Activated T-cell treated with anti-CD3 and anti-CD28 coated beads for 4 hours (primary cell): ENCODE data around the gene SHISA6.
"Not testable (repeated sequence)": the region's sequence is repeated elsewhere in the genome, so short reads cannot be mapped to it uniquely, and the experiment has no call there.

Source experiments
- DNase-seq: peaks from one replicate; pipeline ENCODE4 v3.0.0-alpha.2; 2020

Gene SHISA6

DNA sequence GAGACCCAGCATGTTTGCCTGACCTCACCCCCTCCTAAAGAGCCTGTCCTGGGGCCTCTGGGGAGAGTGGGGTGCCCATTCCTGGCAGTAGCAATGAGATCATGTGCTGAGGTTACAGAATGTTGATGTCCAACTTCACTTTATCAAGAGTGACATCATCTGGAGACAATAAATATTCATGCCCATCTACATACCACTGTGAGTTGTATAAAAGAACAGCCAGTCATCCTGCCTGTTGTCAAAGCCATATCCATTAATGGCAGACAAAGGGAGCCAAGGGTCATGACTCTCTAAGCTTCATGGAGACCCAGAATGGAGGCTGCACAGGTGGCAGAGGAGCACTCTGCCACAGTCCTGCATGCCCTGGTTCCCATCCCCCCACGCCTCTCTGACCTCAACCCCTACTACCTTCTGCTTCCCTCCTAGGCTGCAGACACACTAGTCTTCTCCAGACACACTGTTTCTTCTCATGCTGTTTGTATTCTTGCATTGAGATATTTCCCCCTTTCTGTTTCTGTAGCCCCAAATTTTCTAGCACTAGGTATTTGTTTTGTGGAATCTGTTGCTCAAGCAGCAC, 27.1 kb downstream of the SHISA6 start:
- no peak for DNase-seq

DNA sequence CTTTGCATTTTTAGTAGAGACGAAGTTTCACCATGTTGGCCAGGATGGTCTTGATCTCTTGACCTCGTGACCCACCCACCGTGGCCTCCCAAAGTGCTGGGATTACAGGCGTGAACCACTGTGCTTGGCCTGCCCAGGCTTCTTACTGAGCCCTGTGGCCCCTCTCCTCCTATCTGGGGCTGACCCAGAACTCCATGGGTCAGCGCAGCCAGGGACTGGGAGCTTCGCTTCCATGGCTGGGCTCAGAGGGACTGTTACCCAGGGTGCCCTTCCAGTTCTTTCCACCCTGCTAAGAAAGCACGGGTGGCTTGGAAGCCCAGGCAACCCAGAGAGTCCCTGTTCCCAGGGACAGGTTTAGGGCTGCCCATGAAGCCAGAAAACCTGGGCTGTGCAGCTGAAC, 28.2 kb downstream of the SHISA6 start:
- DNase-seq = no peak

DNA sequence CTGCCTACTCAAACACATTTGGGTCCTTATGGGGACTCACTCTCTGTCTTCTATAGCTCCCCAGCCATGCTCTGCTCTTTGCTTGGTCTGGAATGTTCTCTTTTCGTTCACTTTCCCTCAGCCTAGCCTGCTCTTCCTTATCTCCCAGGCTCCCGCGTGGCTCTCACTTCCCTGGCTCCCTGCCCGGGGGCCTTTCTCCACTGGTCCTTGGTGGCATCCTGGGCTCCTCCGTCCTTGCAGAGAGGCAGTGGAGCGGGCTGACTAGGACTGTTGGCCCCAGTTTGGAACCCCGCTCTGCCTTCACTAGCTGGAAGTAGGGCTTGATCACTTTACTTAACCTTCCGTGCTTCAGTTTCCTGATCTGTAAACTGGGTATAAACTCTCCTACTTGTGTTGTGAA, 31.2 kb downstream of the SHISA6 start:
- DNase-seq = no peak

DNA sequence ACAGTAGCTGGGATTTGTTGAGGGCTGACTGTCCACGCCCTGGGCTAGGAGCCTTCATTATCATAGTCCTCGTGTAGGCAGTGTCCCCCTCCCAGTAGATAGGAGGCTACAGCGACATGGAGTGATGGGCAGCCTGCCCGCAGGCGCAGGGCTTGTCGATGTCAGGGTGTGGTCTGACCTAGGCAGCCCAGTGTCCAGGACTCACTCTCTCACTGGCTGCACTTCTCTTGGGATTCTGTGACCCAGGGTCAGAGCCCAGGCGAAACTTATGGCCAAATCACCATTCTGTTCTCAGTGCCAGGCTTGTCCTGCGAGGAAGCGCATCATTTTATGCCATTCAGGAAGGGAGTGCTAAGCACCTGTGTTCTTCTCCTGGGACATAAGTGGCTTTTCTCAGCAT, 32.6 kb downstream of the SHISA6 start:
- no peak for DNase-seq

DNA sequence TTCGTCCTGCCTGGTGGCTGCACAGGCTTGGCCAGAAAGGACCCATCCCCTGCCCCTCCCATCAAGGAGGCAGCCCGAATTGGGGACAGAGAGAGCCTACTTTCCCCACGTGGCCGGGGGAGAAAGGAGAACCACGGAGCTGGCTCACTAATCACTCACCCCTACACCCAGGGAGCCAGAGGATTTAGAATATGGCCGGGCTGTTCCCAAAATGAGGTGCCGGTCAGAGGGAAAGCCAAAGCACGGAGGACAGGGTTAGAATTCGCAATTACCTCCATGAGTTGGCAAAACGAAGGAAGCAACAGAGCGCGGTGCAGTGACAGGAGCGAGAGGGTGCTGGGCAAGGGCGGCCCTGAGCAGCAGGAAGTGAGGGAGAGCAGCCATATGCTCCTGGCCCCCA, 33.1 kb downstream of the SHISA6 start:
- DNase-seq = no peak

DNA sequence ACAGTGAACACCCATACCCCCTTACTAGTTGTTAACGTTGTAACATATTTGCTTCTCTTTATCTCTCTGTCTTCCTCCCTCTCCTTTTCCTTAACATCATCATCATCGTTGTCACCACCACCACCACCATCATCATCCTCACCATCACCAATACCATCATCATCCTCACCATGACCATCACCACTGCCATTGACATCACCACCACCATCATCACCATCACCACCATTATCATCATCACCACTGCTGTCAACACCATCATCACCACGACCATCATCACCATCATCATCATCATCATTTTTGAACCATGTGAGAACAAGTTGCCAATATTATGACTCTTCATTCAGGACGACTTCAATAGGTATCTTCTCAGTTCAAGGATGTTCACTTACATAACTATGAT, 35.5 kb downstream of the SHISA6 start:
- DNase-seq = no peak

DNA sequence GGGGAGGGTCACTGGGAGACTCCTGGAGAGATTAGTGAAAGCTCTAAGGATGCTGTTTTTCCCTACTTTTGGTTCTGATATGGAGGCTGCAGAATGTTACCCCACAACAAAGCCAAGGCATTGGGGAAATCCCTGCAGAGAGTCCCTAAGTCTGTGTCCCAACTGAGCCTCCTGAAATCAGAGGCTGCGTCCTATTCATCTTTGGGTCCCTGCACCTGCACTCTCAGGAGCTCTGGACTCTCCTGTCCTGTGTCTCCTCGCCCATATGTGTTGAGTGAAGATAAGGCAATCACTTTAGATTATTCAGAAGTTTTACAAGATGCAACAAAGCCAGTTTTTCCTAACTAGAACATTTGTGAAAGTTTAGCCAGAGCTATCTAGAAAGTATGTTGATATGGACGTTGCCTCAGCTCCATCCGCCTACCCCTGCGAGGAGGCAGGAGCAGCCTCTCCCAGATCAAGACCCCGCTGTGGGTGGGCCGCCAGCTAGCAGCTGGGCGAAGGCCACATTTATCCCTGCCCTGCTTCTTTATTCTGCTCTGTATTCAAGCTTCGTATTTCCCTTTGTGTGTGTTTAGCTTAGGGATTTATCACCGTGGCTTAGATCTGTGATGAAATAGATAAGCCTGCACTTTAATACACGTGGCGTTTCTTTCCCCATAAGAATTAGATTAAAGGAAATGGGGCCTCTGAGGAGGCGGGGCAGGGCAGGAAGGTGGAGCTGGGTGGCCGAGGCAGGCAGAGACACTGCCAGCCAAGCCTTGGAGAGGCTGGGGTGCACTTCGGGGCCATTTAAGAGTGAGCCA, 37.4 kb downstream of the SHISA6 start:
- no peak for DNase-seq

DNA sequence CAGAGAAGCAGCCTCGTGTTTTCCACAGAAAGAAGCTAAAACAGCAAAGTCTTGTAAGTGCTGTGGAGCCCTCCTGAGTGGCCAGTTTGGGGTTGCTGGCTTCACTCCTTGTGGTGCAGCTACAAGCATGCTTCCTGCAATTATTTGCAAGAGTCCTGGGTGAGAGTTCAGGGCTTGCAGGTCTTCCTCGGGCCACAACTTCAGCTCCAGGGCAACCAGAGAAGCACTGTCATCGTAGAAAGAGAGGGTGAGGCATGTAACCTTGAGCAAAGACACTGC, 37.9 kb downstream of the SHISA6 start:
- no peak for DNase-seq

DNA sequence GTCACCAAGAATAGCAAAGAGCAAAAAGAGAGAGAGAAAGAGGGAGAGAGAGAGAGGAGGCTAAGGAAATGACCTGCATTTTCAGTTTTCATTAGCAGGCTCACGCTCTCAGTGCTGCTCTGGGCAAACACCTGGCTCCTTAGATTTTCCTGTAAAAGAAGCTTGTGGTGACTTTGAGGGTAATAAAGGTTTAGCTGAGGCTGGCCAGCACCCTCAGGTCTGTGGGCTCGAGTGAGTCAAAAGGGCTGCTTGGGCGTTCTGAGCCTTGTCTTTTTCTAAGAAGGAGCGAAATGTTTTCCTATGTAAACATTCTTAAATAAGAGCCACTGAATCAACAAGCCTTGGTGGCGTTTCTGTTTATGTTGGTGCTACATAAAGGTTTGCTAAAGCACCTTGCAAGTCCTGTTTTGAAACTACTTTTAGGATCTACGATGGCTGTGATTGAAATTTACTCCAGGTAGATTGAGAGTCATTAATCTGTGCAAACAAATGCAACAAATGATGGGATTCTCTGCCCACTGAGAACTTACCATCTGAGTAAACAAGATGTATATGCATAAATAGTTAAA, 38.8 kb downstream of the SHISA6 start:
- DNase-seq = no peak

DNA sequence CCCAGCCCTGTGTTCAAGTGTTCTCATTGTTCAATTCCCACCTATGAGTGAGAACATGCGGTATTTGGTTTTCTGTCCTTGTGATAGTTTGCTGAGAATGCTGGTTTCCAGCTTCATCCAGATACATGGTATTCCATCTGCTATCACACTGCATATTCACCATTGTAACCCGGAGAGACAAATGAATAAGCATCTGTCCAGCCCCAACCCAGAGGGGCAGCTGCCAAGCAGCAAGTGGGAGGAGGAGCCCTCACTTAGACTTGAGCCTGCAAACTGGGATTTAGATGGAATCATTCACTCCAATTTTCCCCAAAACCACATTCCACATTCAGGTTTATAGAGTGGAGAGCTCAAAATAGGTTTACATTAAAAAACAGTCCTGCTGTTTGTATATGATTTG, 41.6 kb downstream of the SHISA6 start:
- DNase-seq = no peak

DNA sequence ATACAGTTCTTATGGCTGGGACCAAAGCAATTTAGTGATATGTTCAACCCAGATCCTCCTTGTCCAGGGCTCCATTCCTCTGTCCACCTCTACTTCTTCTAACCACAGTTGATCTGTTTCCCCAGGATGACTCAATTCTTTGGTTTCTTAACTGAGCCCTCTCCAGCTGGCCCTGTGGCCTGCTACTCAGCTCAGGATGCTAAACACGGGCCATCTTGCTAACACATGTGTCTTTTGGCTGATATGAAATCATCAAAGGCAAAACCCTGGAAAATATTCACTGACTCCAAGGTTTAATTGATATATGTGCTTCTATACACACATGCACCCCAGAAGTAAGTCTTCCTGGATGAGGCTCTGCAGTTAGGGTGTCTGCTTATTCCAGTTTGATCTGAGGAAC, 43.8 kb downstream of the SHISA6 start:
- DNase-seq = no peak

DNA sequence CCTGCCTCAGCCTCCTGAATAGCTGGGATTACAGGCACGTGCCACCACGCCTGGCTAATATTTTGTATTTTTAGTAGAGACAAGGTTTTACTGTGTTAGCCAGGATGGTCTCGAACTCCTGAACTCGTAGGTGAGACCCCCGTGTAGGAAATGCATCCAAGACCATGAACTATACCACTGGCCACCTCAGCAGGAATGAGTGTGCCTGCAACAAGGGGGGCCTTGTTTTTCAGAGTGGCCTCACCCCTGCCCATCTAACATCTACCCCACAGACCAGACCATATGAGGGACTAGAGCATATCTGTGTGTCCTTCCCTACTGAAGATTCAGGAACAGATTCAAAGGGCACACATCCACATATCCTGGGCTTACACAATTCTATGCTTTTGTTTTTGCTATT, 44.9 kb downstream of the SHISA6 start:
- DNase-seq = no peak

DNA sequence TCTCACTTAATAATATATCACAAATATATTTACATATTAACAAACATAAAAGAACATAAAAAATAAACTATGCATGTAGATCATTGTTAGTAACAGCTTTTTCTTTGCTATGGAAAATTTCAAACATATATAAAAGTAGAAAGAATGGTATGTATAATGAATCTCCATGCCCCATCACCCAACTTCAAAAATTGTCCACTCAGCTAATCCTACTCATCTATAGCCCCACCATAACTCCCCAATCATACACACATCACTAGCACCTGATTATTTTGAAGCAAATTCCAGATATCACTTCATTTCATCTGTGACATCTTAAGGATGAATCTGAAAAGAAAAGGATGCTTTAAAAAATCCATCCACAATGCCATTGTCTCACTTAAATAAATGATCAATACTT, 46.8 kb downstream of the SHISA6 start:
- DNase-seq = no peak

DNA sequence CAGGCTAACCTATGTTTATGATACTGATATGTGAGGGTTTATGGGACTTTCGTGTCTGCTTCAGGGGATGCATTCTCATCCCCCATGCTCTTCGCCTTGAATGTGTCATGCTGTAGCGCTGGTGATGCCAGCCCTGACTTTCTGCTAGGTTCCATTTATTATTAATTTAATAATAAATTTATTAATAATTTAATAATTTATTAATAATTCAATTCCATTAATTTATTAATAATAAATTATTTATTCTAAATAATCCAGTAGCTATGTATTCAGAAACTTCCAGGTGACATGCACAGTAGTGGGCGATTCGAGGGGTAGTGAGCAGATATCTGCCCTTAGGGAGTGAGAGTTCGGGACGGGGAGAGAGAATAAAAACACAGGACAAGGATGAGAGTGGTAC, 49.8 kb downstream of the SHISA6 start:
- DNase-seq = no peak

DNA sequence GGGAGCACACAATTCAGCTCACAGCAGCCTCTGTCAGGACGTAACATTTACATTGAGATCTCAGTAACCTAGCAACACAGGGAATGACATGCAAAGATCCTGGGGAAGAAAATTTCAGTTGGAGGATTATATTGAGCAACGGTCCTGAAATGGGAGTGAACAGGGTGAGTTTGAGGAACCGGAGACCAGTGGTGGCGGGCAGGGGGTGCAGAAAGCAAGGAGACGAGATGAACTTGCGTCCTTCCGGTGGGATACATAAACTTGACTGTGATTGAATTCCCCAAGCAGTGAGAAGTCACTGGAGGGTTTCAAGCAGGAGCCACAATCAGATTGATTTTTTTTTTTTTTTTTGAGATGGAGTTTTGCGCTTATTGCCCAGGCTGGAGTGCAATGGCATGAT, 51.5 kb downstream of the SHISA6 start:
- no peak for DNase-seq

DNA sequence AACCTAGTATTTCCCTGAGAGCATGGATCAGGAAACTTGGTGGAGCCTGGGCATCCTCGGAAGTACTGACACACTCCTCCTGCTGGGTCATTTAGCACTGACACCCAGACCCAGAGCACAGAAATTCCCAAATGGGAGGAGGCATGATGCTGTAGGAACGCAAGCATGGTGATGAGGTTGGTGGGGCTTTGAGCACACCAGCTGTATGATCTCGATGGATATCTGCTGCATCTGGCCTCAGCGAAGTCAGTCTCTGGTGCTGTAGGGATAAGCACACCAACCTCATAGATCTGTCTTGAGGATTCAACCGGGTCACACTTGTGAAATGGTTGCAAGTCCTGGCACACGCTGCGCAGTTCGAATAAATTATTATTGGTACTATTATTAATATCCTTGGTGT, 52.5 kb downstream of the SHISA6 start:
- no peak for DNase-seq

DNA sequence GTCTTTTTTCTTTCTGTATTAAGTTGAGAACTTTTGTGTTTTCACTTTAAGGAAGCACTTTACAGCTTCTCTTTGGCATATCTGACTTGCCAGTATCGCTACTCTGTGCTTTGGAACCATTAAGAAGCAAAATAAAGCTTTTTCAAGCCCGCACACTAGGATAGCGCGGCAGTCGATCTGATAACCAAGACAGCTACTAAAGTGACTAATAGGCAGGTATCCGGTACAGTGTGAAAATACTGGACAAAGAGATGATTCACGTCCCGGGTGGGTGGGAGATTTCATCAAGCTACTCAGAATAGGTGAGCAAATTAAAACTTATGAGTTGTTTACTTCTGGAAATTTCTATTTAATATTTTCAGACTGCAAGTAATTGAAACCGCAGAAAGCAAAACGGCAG, 53.8 kb downstream of the SHISA6 start:
- DNase-seq = no peak

DNA sequence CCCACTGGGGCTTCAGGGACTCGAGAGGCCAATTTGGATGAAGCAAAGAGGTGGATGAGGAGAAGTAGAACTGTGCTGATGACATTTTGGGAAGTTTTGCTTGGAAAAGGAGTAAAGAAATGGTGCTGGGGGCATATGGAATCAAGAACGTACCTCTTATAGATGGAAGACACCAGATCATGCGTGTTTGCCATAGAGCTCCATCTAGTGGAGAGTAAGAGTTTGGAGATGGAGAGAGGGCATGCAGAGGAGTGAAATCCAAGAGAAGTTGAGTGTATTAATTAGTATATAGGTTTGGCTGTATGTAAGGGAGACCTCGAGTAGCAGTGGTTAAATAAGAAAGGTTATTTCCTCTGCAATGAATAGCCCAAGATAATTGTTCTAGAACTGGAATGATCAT, 56.0 kb downstream of the SHISA6 start:
- DNase-seq = no peak

DNA sequence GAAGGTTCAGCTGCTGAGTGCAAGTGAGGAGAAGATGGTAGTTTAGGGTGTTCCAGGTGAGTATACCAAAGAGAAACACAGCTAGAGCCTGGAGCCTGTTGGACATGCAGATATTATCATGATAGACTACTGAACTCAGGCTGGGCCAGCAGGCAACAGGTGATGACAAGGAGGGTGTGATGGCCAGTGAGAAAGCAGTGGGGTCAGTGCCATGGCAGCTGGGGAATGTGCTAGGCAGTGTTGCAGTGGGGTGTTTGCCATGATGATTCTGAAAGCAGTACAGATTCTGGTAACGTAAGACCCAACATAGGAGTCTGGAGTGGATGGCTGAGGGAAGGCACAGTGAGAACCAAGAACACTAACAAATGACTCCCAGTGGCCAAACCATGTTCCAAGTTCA, 57.4 kb downstream of the SHISA6 start:
- DNase-seq = no peak

DNA sequence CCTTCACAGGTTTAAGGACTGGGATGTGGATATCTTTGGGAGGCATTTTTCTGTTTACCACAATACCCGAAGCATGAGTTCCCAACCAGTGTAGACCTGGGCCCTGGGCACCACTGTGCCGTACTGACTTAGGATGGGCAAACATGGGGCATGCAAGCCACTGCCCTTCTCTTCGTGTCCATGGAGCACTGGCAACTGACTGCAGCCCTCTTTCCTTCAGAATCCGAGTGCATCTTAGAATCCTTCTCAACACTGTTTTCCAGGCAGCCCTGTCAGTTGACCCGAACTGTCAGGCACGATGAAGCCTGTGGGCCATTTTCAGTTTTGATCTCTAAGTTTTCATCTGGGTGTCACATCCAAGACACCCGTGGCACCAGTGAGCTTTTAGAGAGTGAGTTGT, 59.2 kb downstream of the SHISA6 start:
- no peak for DNase-seq

DNA sequence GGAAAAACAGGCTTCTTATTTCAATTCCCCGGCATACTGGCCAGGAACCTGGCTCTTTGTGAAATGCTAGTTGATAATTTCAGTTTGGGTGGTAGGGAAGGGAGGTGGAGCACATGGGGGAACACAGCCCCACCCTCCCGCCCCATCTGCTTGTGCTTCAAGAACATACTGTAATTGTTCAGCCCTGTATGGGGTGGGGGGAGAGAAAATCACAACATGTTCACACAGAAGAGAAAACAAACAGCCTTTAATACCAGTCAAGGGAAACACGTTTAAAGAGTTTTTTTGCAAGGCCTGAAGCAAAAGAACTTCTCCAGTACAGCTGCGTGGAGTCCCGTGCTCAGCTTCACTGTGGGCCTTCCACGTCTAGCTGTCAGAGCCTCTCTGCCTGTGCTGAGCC, 59.7 kb downstream of the SHISA6 start:
- DNase-seq = no peak

DNA sequence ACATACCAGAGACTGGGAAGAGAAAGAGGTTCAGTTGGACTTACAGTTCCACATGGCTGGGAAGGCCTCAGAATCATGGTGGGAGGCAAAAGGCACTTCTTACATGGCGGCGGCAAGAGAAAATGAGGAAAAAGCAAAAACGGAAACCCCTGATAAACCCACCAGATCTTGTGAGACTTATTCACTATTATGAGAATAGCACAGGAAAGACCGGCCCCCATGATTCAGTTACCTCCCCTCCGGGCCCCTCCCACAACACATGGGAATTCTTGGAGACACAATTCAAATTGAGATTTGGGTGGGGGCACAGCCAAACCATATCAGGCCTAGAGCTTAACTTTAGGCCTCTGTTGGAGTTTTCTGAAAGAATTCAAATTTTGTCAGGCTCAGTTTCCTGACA, 60.9 kb downstream of the SHISA6 start:
- DNase-seq = not testable (repeated sequence)

DNA sequence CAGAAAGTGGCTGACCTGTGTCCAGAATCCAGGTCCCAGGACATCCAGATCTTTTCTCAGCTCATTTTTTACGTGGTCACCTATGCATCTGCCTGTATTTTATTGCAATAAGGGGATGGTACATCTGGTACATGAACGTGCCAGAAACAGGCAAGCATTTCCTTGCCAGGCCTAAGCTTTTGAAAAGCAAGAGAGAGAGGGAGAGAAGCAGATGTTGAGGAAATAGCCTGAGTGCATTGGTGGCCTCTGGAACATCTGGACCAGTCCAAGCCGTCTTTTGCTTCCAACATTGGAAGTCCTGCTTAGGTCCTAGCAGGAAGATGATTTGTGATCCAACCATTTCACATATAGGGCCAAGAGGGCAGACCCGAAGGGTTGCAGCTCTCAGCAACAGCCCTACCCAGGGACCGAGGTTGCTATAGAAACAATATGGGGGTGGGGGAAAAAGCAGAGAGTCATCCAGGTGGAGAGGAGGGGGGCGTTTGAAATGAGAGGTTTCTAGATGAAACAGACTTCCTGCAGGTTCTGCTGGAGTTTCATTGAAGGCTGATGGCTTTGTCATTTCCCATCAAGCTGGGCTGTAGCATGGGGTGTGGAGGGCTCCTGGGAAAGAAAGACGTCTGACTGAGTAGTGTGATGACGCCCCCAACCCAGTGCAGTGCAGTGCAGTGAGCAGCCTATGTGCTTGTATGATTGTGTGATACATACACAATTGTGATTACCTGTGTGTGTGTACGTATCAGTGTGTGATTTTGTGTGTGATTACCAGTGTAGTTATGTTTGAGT, 61.6 kb downstream of the SHISA6 start:
- DNase-seq = no peak

DNA sequence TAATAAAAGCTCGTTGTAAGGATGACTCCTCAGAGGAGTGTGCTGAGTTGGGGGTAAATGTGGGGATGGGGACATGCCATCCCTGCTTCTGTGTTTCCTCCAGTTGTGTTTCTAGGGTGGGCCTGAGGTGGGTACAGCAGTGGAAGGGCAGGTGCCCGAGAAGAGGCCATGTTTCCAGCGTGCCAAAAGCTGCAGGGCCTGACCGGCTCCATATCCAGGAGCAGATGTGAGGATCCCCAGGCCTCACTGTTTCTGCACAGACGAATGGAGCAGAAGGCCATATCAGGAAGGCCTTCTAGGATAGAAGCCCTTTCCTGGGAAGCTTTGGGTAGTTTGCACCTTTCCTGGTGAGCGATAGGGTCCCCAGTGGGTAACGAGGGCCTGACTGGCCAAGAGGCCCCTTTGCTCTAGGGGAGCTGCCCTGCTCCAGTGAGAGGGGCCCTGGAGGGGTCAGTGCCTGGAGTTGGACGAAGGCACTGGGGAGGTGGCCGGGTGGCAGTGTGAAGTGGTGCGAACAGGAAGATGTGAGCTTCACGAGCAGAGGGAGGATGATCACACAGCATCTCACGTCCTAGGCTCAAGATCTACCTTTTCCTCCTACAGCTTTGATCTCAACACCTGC, 62.9 kb downstream of the SHISA6 start:
- DNase-seq = no peak
